ENCODE results near the gene MCL1. TPM values are rescaled to one million over a fixed set of nuclear protein-coding genes. Genes with fewer than 3 reads are reported as not detected.

Gene MCL1
- total and polyA plus RNA-seq, 2 of the 13 experiments (the other 11 are each of a cell fraction or from before 2014, with no cell fraction given) = 69.5 to 125 TPM

DNA sequence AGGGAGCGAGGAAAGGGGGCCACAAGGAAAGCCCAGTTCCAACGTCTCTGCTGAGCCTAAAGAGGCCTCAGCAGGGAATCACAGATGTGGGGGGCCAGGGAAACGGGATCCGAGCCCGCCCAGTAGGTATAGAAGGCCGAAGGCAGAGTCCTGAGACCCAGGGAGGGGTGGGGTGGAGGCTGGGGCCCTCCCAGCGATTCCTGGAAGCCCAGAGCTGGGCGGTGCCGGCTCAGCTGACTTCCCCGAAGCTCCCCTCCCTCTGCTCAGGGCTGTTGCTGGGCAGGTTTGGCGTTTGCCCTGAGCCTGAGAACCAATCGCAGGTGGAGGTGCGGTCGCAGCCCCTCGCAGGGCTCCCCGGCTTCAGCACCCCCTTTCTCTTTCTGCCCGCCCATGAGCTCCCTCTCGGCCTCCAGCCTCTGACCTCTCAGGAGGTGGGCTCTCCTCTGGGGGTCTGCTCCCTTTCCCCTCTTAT is 17.4 kb downstream of the MCL1 start (continued):
- TF ChIP-seq, protein P1, sequence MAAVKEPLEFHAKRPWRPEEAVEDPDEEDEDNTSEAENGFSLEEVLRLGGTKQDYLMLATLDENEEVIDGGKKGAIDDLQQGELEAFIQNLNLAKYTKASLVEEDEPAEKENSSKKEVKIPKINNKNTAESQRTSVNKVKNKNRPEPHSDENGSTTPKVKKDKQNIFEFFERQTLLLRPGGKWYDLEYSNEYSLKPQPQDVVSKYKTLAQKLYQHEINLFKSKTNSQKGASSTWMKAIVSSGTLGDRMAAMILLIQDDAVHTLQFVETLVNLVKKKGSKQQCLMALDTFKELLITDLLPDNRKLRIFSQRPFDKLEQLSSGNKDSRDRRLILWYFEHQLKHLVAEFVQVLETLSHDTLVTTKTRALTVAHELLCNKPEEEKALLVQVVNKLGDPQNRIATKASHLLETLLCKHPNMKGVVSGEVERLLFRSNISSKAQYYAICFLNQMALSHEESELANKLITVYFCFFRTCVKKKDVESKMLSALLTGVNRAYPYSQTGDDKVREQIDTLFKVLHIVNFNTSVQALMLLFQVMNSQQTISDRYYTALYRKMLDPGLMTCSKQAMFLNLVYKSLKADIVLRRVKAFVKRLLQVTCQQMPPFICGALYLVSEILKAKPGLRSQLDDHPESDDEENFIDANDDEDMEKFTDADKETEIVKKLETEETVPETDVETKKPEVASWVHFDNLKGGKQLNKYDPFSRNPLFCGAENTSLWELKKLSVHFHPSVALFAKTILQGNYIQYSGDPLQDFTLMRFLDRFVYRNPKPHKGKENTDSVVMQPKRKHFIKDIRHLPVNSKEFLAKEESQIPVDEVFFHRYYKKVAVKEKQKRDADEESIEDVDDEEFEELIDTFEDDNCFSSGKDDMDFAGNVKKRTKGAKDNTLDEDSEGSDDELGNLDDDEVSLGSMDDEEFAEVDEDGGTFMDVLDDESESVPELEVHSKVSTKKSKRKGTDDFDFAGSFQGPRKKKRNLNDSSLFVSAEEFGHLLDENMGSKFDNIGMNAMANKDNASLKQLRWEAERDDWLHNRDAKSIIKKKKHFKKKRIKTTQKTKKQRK (IDR thresholded peaks at IDR 0.05; ENCODE audit: low read length) = no peak
- TF ChIP-seq AGO2 (optimal IDR thresholded peaks at IDR 0.05; ENCODE audit: low read depth, low read length) (peak; percentile 23), MIER2 (CRISPR knock-in tag; IDR thresholded peaks at IDR 0.05) (no peak), AKAP8 (CRISPR knock-in tag; IDR thresholded peaks at IDR 0.05) (peak; percentile 58; the same call in 1 of the 2 replicates), NR2F1 (CRISPR knock-in tag; IDR thresholded peaks at IDR 0.05) (peak in 1 of 2 experiments; percentile 4; a peak in 1 of 4 replicates), ZNF790 (CRISPR knock-in tag; IDR thresholded peaks at IDR 0.05; ENCODE audit: borderline replicate concordance) (no peak), KDM1A (CRISPR knock-in tag; IDR thresholded peaks at IDR 0.05) (no peak)
- TF ChIP-seq, protein P2, sequence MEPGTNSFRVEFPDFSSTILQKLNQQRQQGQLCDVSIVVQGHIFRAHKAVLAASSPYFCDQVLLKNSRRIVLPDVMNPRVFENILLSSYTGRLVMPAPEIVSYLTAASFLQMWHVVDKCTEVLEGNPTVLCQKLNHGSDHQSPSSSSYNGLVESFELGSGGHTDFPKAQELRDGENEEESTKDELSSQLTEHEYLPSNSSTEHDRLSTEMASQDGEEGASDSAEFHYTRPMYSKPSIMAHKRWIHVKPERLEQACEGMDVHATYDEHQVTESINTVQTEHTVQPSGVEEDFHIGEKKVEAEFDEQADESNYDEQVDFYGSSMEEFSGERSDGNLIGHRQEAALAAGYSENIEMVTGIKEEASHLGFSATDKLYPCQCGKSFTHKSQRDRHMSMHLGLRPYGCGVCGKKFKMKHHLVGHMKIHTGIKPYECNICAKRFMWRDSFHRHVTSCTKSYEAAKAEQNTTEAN (CRISPR knock-in tag; conservative IDR thresholded peaks at IDR 0.05) = no peak
- TF ChIP-seq, protein P3, sequence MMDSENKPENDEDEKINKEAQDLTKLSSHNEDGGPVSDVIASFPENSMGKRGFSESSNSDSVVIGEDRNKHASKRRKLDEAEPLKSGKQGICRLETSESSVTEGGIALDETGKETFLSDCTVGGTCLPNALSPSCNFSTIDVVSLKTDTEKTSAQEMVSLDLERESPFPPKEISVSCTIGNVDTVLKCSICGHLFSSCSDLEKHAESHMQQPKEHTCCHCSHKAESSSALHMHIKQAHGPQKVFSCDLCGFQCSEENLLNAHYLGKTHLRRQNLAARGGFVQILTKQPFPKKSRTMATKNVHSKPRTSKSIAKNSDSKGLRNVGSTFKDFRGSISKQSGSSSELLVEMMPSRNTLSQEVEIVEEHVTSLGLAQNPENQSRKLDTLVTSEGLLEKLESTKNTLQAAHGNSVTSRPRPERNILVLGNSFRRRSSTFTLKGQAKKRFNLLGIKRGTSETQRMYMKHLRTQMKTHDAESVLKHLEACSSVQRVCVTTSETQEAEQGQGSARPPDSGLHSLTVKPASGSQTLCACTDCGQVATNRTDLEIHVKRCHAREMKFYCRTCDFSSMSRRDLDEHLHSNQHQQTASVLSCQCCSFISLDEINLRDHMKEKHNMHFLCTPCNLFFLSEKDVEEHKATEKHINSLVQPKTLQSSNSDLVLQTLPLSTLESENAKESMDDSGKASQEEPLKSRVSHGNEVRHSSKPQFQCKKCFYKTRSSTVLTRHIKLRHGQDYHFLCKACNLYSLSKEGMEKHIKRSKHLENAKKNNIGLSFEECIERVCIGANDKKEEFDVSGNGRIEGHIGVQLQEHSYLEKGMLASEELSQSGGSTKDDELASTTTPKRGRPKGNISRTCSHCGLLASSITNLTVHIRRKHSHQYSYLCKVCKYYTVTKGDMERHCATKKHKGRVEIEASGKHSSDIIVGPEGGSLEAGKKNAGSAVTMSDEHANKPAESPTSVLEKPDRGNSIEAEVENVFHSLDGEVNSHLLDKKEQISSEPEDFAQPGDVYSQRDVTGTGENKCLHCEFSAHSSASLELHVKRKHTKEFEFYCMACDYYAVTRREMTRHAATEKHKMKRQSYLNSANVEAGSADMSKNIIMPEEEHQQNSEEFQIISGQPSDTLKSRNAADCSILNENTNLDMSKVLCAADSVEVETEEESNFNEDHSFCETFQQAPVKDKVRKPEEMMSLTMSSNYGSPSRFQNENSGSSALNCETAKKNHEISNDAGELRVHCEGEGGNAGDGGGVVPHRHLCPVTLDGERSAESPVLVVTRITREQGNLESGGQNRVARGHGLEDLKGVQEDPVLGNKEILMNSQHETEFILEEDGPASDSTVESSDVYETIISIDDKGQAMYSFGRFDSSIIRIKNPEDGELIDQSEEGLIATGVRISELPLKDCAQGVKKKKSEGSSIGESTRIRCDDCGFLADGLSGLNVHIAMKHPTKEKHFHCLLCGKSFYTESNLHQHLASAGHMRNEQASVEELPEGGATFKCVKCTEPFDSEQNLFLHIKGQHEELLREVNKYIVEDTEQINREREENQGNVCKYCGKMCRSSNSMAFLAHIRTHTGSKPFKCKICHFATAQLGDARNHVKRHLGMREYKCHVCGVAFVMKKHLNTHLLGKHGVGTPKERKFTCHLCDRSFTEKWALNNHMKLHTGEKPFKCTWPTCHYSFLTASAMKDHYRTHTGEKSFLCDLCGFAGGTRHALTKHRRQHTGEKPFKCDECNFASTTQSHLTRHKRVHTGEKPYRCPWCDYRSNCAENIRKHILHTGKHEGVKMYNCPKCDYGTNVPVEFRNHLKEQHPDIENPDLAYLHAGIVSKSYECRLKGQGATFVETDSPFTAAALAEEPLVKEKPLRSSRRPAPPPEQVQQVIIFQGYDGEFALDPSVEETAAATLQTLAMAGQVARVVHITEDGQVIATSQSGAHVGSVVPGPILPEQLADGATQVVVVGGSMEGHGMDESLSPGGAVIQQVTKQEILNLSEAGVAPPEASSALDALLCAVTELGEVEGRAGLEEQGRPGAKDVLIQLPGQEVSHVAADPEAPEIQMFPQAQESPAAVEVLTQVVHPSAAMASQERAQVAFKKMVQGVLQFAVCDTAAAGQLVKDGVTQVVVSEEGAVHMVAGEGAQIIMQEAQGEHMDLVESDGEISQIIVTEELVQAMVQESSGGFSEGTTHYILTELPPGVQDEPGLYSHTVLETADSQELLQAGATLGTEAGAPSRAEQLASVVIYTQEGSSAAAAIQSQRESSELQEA (CRISPR knock-in tag; IDR thresholded peaks at IDR 0.05; ENCODE audit: not compliant biosample characterization) = no peak
